ENCODE measurements around the gene PCK2.

Gene PCK2

DNA sequence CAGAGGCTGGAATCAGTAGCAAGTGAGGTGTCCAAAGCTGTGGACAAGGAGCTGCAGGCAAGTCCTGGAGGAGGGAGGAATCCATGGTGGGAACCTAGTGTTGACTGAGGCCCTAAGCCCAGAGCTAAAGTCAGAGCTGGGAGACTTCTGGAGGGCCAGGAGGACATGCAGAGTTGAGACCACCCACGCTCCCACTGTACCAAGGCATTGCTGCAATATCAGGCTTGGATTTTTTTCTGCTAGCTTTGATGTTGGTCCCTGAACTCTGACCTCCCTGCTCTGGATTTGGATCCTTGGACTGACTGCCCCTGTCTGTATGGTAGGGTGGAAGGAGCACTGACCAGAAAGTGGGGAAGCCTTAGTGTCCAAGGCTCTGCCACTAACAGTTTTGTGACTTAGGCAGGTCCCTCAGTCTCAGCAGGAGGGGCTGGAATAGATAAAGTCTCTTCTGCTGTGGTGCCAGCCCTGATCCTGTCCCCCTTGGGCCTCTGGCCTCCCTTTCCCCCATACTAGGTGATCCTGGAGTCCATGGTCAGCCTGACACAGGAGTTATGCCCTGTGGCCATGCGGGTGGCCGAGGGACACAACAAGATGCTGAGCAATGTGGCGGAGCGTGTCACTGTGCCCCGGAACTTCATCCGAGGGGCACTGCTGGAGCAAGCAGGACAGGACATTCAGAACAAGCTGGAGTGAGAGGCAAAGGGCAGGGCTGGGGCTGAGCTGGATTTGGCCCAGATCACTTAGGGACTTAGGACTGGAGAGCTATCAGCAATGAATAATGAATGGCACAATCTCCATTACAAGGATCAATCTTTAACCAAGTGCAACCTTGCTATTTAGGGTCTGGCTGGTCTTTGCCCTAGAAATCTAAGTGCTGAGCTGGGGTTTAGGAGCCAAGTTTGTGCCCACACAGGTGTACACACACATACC, 32.9 kb upstream of the PCK2 start:
- no peak for DNase-seq (ENCODE audit: low spot score)
- no peak for FAIRE-seq

DNA sequence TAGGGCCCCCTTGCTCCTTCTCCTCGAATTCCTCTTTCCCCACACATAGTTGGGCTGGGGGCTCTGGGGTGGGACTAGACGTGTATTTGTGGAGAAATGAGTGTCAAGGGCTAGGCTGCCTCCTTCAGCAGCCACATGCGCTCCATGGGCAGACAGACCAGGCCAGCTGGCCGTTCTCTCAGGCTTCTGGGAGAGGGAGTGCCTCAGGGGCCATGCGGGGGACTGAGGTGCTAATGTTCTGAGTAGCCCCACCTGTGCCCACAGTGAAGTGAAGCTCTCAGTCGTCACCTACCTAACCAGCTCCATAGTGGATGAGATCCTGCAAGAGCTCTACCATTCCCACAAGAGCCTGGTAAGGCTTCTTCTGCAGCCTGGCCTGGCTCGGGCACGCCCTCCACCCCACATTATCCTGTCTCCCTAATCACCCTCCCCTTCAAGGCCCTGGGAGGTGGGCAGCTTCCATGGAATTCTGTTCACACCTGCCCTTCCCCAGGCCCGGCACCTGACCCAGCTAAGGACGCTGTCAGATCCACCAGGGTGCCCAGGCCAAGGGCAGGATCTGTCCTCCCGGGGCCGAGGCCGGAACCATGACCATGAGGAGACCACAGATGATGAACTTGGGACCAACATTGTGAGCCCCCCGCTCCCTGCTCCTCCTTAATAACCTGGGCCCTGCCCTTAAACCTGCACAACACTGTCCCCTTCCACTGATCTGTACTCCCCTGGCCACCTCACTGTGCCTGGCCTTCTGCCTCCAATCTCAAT, 31.7 kb upstream of the PCK2 start:
- FAIRE-seq (no peak), DNase-seq (ENCODE audit: low spot score) (no peak)

GRCh38 chr14:24063263-24063836, 30.8 kb upstream of the PCK2 start:
- no peak for DNase-seq (ENCODE audit: low spot score)

GRCh38 chr14:24064091-24064795, 29.9 kb upstream of the PCK2 start:
- DNase-seq (ENCODE audit: low spot score) (no peak), FAIRE-seq (no peak)

More at GRCh38 chr14:24063263-24063836, 30.8 kb upstream of the PCK2 start:
- no peak for FAIRE-seq

- FAIRE-seq (no peak), DNase-seq (ENCODE audit: low spot score) (no peak)
Measured at GRCh38 chr14:24064856-24065255, 29.3 kb upstream of the PCK2 start.

GRCh38 chr14:24065408-24065807, 28.7 kb upstream of the PCK2 start:
- FAIRE-seq = no peak

DNA sequence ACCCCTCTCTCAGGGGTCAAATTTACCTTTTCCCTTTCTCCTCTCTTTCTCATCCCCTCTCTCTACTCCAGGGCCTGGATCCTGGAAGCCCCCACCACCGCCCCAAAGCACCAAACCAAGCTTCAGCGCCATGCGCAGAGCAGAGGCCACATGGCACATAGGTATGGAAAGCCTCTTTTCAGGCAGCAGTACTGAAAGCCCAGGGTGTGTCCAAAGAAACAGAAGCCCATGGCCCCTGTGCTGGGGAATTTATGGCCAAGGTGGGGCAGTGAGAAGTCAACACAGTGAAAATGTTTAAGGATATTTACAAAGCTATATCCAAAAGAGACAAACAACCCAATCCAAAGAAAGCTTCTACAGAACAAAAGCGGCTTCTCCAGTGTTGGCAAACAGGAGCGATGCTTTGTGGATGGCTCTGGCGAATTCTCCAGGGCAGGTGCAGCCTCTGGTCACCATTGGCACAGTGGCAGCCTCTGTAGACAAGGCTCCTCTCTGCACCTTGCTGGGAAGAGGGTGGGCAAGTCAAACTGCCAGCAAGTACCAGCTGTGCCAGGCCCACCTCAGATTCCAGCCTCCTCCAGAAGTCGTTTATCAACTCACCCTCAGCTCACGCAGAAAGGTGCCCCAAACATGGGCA, 27.5 kb upstream of the PCK2 start:
- DNase-seq (ENCODE audit: low spot score) (no peak), FAIRE-seq (no peak)

More at GRCh38 chr14:24065408-24065807, 28.7 kb upstream of the PCK2 start:
- DNase-seq (ENCODE audit: low spot score) = no peak

DNA sequence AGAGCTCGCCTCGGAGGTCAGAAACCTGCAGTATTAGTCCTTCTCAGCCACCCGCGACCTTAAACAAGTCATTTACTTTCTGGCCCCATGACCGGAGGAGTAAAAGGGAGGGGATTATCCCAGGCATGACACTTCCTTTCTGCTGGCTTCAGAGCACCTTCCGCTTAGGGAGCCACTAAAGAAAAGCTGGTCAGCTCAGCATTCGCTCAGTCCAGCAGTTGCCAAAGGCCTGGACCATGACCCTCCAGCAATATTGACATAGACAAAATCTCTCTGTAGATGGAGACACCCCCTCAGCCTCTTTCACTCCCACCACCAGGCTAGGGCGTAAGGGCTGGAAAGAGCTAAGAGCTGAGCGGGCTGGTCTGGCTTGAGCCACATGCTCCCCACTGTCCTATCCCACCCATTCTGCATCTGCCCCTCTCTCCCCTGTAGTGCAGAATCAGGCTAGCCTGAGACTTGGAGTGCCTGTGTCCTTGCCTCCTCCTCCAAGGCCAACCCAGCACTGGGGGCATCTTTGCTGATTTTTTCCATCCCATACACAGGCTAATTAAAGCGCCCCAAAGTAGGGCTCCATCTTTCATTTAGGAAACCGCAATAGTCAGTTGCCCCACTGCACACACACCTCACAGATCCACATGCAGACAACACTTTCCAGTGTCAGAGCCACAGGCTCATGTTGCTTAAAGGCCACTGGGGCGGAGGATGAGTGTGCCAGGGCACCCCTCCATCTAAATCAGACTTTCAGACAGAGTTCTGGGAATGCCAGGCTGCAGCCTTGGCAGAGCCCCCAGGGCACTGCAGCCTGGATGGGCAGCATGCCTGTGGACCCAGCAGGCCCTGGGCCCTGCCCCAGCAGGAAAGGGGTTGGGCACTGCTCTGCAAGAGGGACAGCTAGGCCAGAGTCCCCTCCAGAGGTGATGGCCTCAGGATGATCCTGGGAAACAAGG, 26.7 kb upstream of the PCK2 start:
- no peak for DNase-seq (ENCODE audit: low spot score)
- FAIRE-seq = no peak

DNA sequence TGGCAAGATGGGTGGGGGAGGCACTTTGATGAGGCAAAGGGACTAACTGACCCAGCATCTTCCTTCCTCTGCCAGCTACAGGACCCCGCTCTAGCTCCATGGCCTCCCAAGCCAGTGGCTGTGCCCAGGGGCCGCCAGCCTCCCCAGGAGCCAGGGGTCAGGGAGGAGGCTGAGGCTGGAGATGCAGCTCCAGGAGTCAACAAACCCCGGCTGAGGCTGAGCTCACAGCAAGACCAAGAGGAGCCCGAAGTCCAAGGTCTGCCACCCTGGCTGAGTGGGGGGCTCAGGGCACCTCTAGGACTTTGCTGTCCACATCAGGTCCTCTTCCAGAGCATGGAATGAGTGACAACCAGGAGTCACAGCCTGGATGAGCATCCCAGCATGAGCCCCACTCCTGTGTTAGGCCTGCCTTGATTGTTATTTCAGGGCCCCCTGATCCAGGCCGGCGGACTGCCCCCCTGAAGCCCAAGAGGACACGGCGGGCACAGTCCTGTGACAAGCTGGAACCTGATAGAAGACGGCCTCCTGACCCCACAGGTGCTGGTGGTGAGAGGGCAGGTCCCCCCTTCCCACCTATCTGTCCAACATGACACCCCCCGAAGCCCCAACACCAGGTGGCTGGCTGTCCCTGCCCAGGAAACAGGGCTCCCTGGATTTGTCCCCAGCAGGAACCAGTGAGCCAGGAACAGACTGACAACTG, 25.2 kb upstream of the PCK2 start:
- no peak for FAIRE-seq

DNA sequence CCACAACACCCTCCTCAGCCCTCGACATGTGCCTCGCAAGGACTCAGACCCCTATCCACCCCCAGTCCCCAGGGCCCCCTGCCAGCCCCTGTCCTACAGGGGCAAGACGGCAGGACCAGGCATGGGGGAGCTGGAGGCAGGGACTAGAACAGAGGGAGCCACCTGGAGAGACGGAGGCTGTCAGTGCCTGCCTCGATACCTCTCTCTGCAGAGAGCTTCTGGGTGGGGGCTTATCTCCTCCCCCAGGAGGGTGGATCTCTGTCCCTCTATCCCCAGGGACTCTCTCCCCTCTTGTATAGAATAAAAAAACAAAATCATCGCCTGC, 24.7 kb upstream of the PCK2 start:
- DNase-seq (ENCODE audit: low spot score) (no peak), FAIRE-seq (no peak)

More for the DNA sequence above, 25.2 kb upstream of the PCK2 start:
- DNase-seq (ENCODE audit: low spot score) = no peak

- DNase-seq (ENCODE audit: low spot score) = no peak
- FAIRE-seq = no peak
Measured at GRCh38 chr14:24070285-24071143, 23.6 kb upstream of the PCK2 start.

- FAIRE-seq = no peak
- DNase-seq (ENCODE audit: low spot score) = no peak
Measured at GRCh38 chr14:24071144-24071697, 22.9 kb upstream of the PCK2 start, which contains the start of gene CPNE6. Gene CPNE6, plus strand, starts transcription at chr14:24071562. Its CDS starts 1,375 bp downstream, at chr14:24072937.

DNA sequence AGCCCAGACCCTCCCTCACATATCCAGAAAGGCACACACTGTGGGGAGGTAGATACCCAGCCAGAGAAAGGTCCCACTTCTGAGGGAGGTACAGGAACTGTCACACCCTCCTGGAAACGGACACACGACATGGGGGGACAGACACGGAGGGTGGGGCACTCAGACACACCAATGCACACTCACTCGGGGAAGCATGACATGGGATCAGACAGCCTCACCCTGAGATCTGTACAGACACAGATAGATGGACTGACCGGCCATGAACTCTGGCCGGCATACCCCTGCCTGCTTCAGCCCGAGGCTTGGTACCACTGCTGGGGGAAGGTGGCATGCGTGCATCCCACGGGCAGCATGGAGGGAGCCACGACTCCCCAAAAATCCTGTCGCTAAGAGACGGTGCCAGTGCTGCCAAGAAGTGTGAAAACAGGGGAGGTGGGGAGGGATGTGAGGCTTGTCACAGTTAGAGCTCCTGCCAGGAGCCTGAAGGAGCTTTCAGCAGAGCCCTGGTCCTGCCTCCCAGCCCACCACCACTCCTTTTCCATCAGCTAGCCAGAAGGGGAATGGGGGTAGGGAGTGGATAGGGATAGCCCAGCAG, 22.2 kb upstream of the PCK2 start:
- no peak for FAIRE-seq
- no peak for DNase-seq (ENCODE audit: low spot score)

DNA sequence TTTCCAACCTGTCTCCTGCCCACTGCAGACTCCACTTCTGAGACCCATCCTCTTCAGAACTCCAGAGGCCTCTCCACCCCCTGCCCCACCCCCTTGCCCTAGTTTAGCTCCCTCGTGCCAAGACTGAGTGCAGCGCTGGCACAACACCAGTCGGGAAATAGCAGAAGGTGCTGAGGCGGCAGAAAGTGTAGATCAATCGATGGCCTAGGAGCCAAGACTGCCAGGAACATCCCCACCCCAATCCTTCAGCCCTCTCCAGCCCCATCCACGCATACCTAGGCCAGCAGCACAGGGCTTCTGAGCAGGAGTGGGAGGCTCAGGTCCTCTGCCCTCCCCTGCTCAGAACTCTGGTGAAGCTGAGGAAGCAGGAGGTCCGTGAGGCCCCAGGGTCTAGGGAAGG, 21.7 kb upstream of the PCK2 start:
- no peak for FAIRE-seq
- no peak for DNase-seq (ENCODE audit: low spot score)

GRCh38 chr14:24072881-24073877, 20.9 kb upstream of the PCK2 start:
- DNase-seq (ENCODE audit: low spot score) (no peak), FAIRE-seq (no peak)
